HG02870 (cell line): Measurements from ENCODE around the gene NEDD4L.
"Not testable (repeated sequence)": the region's sequence is repeated elsewhere in the genome, so short reads cannot be mapped to it uniquely, and the experiment has no call there.

Source experiments
- ATAC-seq: cut with Tn5 transposase; IDR thresholded peaks from one replicate; pipeline ENCODE4 v1.9.1; 2021; ENCODE audit warnings: mild to moderate bottlenecking, moderate library complexity; ENCODE audit not compliant: unreplicated experiment

NEDD4L gene

DNA sequence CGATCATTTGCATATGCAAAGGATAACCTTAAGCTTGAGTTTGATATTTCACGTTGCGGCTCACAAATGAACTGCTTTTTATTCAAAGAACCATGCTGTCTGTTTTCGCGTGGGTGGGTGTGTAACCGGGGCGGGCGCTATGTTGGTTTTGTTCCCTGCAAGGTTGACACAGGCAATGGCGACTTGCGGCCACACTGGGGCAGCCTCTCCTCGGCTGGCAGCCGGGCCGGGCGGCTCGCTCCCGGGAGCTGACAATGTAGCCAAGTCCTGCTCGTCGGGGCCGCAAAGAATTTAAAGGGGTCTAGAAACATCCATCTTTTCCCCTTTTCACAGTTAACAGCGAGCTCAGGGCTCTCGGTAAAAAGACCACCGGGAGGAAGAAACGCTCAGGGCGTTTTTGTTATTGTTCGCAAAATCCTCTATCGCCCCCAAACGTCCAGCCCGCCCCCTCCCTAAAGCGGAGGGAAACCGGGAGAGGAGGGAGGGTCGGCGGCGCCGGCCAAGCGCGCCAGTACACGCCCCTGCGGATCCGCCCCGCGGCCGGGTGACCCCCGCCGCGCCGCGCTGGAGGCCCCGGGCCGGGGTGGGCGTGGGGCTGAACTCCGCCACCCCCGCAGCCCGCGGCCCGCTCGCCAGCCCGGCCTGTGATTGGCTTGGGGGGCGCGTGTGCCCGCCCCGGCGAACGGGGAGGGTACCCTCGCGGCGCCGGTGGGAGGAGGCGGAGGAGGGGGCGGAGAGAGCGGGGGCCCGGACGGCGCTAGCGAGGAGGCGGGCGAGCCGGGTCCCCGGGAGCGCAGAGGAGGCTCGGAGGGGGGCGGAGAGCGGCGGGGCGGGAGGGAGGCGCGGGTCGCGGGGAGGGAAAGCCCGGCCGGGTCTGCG is at the start of gene NEDD4L:
TSS of gene NEDD4L (plus strand) at position 736 of the 879 bp plus-strand sequence. CDS start 435 bp downstream, outside the sequence.
- peak; percentile 74 for ATAC-seq

DNA sequence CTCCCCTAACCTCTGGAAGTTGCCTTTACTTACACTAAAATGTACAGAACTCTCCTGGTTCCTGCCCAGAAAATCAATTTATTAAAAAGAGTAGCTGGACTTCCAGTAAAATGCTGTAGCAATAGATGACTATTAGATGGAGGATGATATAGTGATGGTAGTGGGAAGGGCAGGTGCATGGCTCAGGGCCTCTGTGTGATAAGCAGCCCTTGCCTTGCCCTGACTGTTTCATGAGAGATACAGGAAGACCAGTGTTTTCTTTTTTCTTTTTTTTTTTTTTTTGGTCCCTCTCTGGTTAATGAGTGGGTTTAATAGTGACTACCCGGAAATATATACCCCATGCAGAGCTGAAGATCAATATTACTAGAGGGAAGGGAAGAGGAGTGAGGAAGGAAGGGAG is 48.7 kb upstream of the NEDD4L start:
- no peak for ATAC-seq

DNA sequence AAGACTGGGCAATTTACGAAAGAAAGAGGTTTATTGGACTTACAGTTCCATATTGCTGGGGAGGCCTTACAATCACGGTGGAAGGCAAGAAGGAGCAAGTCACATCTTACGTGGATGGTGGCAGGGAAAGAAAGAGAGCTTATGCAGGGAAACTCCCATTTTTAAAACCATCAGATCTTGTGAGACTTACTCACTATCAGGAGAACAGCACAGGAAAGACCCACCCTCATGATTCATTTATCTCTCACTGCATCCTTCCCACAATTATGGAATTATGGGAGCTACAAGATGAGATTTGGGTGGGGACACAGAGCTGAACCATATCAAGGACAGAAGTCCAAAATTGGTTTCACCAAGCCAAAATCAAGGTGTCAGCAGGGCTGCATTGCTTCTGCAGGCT is 47.1 kb upstream of the NEDD4L start:
- not testable (repeated sequence) for ATAC-seq

- no peak for ATAC-seq
Measured at GRCh38 chr18:57997820-57998219, 46.2 kb upstream of the NEDD4L start.

DNA sequence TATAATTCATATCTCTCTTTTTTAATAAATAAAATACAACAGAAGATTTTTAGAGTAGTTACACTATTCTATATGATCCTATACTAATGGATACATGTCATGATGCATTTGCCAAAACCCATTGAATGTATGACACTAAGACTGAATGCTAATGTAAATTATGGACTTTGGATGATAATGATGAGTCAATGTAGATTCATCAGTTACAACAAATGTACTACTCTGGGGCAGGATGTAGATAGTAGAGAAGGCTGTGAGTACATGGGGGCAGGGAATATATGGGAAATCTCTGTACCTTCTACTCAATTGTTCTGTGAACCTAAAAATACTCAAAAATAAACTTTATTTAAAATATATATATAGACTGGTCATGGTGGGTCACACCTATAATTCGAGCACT is 45.6 kb upstream of the NEDD4L start:
- ATAC-seq = no peak

DNA sequence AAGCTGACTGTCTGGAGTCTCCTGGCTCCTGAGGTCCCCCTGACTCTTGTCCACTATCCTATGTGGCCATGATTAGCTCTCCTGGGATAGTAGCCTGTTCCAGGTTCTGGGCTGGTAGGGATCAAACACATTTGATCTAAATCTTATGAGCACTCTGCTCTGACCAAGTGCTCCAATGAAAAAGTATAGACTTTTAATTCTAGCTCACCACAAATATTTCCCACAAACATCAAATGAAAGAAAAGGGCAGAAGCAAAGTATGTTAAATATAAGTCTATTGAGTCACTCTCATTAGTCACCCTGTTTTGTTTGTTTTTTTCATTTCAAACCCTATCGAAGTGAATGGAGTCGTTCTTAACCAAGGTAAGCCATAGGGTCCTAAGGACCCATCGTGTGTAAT is 39.7 kb upstream of the NEDD4L start:
- ATAC-seq = no peak

- ATAC-seq = no peak
Measured at GRCh38 chr18:58005011-58005410, 39.0 kb upstream of the NEDD4L start.

DNA sequence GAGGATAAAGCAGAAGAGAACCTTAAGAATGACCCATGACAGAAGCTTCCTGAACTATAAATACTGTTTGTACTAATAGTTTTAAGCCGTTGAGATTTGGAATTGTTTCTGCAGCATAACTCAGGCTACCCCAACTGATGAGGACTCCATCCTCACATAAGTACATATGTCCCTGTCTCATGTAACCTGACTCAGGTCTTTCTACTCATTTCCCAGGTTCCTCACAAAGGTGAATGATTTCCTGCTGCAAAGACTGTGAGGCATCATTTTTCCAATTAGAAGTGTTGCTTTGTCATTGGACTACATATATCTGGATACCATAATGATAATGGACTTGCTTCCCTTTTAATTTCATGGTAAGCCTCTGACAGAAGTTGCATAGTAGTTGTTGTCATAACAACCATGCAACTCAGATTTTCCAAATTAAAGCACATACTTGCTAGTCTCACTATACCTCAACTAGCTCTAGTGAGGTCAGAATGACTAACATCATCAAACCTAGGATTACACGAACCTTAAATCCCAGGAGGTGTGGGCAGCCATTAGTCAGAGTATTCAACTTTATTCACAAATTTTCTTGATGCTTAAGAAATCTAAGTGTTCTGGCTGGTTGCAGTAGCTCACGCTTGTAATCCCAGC is 38.0 kb upstream of the NEDD4L start:
- no peak for ATAC-seq

DNA sequence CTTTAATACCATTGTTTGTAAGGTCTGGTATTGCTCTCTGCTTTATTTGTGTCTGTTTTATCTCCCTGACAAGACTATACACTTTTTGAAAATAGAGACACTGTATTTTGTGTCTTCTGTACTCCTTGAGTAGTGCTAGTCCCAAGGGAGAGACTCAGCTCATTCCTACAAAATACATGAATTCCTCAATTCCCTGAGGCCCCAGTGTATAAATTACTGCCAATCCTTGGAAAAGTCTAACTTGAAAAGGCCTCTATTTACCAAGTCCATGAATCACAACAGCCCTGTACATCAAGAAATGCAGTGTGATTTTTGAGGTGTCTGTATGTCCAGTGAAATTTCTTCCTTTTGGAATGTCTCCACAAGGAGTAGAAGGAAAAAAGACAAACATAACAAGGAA is 34.9 kb upstream of the NEDD4L start:
- no peak for ATAC-seq

- ATAC-seq = no peak
Measured at GRCh38 chr18:58010265-58010664, 33.8 kb upstream of the NEDD4L start.

- ATAC-seq = no peak
Measured at GRCh38 chr18:58012356-58012755, 31.7 kb upstream of the NEDD4L start.

DNA sequence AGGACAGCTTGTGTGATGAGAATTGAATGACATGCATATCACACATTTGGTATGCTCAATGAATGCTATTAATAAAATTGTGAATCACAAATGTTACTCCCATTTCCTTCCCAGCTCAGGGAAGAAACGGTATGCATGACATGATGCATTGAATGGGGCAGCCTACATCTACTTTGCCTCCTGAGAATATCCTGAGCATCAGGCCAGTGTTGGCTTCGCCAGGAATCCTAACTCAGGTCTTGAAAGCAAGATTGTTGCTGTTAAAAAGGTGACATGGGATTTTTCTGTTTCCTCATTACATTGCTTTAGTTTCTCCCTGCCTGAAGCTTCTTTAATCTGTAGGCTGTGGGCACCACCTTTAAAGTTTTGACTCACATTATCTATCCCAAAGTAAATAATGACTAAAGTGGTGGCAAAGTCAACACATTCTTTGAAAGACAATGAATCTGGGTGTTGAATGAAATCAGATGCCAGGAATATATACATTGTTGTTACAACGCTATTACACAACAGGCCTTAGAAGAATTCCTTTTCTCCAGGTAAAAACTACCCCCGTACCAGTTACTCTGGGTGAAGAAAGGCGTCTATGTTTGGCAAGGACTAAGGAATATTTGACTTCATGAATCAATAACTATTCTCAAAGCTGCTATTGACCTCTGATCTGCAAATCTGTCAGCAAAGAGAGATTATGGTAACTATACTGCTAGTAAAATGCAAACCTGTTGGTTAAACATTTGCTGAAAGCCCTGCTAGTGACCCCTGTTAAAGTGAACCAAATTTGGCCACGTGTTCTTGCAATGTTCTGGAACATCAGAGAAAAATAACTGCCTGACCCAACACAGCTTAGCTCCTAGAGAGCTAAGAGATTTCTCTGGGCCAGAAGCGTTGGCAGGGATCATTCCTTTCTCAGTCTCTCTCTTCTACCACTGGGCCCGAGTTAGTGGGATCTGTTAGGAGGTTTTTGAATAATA is 30.5 kb upstream of the NEDD4L start:
- ATAC-seq = no peak

DNA sequence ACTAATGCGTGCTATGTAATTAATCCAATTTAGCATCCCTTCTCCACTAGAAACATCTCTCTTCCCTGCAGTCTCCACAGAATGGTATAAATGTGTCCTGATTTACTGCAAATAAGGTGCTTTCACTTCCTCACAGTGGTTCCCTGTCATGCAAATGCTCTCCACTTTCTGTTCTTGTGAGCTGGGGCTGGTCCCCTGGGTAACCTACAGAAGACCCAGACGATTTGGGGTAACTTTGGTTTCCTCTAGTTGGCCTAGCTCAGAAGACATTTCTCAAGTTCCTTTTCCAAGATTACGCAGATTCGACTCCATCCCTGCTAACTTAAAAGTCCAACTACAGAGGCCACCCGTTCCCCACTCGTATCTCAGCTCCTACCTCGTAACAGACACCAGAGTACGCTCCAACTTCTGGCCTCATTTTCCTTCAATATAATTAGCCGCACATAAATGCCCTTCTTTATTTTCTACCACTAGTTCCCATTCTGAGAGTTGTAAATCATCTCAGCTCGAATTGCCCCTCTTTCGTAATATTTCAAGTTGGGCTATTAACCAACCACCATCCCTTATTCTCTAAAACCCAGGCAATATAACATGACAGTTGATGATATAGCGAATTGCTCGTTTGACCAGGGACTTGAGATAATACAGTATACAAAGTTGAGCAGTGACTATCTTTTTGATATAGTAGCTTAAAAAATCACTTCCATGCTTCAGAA is 28.8 kb upstream of the NEDD4L start:
- peak; percentile 99 for ATAC-seq

- ATAC-seq = no peak
Measured at GRCh38 chr18:58017267-58017666, 26.8 kb upstream of the NEDD4L start.

GRCh38 chr18:58020567-58021107 is 23.4 kb upstream of the NEDD4L start:
- no peak for ATAC-seq

DNA sequence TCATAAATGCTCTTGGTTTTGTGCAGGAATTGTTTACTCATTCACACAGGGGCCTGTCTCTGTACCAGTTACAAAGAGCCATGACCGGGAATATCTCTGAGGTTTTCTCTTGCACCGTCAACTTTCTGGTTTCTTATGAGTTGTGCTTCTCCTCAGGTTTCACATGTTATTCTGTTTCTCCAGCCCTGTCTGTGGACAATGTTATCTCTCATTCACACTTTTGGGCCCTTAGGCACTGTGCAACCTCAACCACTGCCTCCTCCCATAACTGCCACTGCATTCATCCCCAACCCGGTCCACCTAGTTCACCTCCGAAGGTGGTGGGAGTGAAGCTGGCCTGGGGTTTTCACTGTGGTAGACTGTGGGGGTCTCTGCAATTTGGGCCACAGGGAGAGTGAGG is 22.5 kb upstream of the NEDD4L start:
- ATAC-seq = no peak

DNA sequence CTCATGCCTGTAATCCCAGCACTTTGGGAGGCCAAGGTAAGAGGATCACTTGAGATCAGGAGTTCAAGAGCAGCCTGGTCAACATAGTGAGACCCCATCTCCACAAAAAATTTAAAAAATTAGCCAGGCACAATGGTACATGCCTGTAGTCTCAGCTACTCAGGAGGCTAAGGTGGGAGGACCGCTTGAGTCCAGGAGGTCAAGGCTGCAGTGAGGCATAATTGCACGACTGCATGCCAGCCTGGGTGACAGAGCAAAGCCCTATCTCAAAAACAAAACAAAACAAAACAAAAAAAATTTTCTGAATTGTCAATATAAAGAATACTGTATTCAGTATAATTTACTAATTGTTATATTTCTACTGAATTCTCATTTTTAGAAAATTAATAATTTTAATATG is 20.9 kb upstream of the NEDD4L start:
- no peak for ATAC-seq

DNA sequence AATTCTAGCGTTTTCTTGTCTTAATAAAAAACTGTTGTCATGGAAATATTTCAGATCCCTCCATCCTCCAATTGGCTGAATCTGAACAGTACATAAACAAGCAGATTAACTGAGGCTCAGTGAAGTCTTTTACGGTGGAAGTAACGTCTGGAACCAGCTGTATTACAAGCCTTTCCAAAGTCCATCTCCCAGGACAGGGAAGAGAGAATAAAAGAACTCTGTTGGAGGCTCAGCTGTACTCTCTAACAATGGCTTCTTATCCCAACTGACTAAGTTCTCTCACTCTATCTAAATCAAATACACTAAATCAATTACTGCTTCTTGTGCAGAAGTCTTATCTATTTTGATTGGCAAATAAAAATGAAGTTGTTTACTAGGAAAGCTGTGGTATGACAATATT is 19.9 kb upstream of the NEDD4L start:
- no peak for ATAC-seq

DNA sequence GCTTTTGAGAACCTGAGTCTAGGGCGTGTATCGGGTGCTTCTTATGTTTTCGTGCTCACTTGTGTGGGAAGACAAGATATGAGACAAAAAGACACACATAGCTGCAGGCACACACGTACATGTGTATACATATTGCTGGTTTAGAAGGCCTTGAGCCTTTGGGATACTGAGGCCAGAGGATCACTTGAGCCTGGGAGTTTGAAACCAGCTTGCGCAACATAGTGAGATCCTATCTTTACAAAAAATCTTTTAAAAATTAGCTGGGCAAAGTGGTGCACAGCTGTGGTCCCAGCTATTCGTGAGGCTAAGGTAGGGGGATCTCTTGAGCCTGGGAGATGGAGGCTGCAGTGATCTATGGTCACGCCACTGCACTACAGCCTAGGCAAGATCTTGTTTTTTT is 18.8 kb upstream of the NEDD4L start:
- ATAC-seq = no peak

GRCh38 chr18:58025733-58026132 is 18.3 kb upstream of the NEDD4L start:
- no peak for ATAC-seq
